Effector memory CD4-positive, alpha-beta T cell (primary cell): ENCODE measurements around the gene UBE2G1.
A peak's percentile ranks its signal among the peaks of the same experiment; 100 is the strongest.

ENCODE experiments used
- DNase-seq, 3 donors: peaks; one replicate each; pipeline ENCODE4 v3.0.0-alpha.2; 2020
- H3K27ac ChIP-seq: 2 replicates; pipeline ENCODE4 v1.7.0; 2013; ENCODE audit warnings: mild to moderate bottlenecking, low read length, moderate library complexity; ENCODE audit not compliant: insufficient read depth, poor library complexity, severe bottlenecking
- H3K27me3 ChIP-seq: replicated peaks from 2 replicates; pipeline ENCODE4 v1.7.0; 2013; ENCODE audit warnings: mild to moderate bottlenecking, low read length; ENCODE audit not compliant: insufficient read depth, control insufficient read depth, poor library complexity, severe bottlenecking
- H3K36me3 ChIP-seq: 2 replicates; pipeline ENCODE4 v1.7.0; 2013; ENCODE audit warnings: mild to moderate bottlenecking, low read length, moderate library complexity; ENCODE audit not compliant: control insufficient read depth, insufficient read depth
- H3K4me1 ChIP-seq: 2 replicates; pipeline ENCODE4 v1.7.0; 2013; ENCODE audit warnings: low read length, mild to moderate bottlenecking; ENCODE audit not compliant: control insufficient read depth, insufficient read depth, poor library complexity, severe bottlenecking
- H3K4me3 ChIP-seq: 2 replicates; pipeline ENCODE4 v1.7.0; 2013; ENCODE audit warnings: low read length, low read depth, mild to moderate bottlenecking; ENCODE audit not compliant: insufficient read depth, poor library complexity, severe bottlenecking
- H3K9me3 ChIP-seq: 2 replicates; pipeline ENCODE4 v1.7.0; 2013; ENCODE audit warnings: mild to moderate bottlenecking, low read length, moderate library complexity; ENCODE audit not compliant: control insufficient read depth

Gene UBE2G1

DNA sequence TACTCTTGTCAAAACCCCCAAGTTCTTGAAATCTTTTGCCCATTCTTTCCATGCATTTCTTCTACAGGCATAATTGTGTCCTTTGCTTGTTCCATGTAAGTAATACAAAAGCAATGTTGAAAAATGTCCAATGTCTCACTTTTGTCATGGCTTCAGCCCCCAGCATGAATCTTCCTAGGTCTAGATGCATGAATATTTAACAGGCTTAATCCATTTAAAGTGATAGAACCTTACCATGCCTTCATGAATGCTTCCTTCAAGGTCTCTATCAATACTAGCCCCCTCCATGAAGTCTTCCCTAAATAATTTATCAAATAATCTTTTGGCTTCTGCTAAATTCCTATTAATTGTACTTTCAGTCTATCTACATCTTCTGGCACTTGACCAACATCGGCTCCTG, 56.6 kb downstream of the UBE2G1 start:
- H3K9me3 ChIP-seq, result no peaks in the 10 kb centered on the region
- H3K4me1 ChIP-seq, result peaks cover 11% of the 10 kb centered on the region
- no peak overlapping the region for H3K27ac ChIP-seq
- H3K36me3 ChIP-seq, result peaks cover 4% of the 10 kb centered on the region
- no peaks in the 10 kb centered on the region for H3K27me3 ChIP-seq
- no peak for DNase-seq
- H3K4me3 ChIP-seq, result no peak overlapping the region

DNA sequence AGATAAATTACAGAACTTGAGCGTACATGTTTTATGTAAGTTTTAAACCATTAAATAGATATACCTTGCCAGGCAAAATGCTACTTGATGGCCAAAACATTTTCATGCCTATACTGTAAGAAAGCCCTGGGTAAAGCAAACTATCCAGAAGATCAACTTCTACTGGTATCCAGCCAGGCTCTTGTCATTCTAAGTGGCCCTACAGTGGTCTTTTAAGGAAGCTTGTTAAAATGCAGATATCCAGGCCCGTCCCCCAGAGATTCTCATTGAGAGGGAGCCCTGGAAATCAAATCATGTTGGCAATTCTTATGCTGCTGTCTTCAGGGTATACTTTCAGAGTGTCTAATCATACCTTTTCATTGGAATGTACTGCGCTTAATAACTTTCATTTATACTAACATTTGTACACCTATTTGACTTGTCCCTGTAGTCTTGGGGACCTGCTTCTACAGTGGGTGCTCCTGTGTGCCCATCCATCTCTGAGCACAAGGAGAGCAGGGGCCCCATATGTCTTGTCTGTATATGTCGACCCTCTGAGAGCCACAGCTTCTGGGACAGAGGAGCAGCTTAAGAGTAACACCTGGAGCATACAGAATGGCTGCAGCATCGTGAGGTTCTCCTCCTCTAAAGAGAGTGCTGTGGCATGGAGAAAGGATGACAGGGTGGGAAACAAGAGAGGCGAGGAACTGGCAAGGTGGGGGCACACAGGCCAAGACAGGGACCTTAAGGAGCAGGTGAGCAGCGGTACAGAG, 59.1 kb downstream of the UBE2G1 start:
- no peaks in the 10 kb centered on the region for H3K9me3 ChIP-seq
- H3K27ac ChIP-seq, result no peak overlapping the region
- no peak for DNase-seq
- H3K4me1 ChIP-seq, result peaks cover 11% of the 10 kb centered on the region
- no peaks in the 10 kb centered on the region for H3K27me3 ChIP-seq
- no peak overlapping the region for H3K4me3 ChIP-seq
- peaks cover 13% of the 10 kb centered on the region for H3K36me3 ChIP-seq

DNA sequence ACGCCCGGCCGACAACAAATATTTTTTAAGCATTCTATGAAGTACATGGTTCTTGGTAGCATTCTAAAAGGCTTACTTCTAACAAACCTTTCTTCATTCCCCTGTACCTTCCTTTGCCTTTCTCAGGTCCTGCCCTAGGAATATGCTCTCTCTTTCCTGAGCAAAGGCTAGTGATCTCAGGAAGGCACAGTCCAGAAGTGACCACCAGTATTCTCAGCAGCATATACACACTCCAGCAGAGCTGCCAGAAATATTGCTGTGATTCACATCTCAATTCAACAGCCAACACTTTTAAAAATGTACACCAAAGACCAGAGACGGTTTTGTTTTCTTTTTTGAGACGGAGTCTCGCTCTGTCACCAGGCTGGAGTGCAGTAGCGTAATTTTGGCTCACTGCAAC, 61.3 kb downstream of the UBE2G1 start:
- Histone ChIP-seq H3K27ac (no peak overlapping the region), H3K27me3 (no peaks in the 10 kb centered on the region), H3K9me3 (no peaks in the 10 kb centered on the region), H3K4me1 (peaks cover 8% of the 10 kb centered on the region), H3K4me3 (no peak overlapping the region), H3K36me3 (peaks cover 20% of the 10 kb centered on the region)
- DNase-seq, result no peak

DNA sequence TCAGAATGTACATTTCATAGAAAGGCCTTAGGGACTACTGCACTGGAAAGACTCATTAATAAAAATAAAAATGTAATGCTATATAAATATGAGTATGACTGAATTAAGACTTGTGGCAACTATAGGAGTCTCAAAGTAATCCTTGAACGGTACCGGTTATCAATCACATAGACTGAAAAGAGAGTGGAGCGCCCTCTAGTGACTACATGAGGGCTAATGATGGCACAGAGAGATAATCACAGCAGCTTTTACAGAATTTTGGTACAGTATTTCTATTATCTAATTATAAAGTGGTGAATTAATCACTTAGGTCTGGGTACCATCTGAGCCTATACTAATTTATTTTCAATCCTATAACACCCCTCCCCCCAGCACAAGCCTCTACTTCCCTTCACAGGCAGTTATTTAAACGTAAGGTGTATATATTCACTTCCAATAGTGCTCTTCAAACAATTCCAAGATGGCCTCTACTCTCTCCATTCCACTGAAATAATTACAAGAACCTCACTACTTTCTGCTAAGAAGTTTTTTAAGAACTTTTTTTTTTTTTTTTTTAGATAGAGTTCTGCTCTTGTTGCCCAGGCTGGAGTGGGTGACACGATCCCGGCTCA, 62.0 kb downstream of the UBE2G1 start:
- no peak overlapping the region for H3K27ac ChIP-seq
- H3K27me3 ChIP-seq, result no peaks in the 10 kb centered on the region
- peaks cover 4% of the 10 kb centered on the region for H3K4me1 ChIP-seq
- H3K4me3 ChIP-seq, result no peak overlapping the region
- no peaks in the 10 kb centered on the region for H3K9me3 ChIP-seq
- H3K36me3 ChIP-seq, result peaks cover 20% of the 10 kb centered on the region
- DNase-seq, result peak in 2 of 3 donors; percentile 6 to 53

DNA sequence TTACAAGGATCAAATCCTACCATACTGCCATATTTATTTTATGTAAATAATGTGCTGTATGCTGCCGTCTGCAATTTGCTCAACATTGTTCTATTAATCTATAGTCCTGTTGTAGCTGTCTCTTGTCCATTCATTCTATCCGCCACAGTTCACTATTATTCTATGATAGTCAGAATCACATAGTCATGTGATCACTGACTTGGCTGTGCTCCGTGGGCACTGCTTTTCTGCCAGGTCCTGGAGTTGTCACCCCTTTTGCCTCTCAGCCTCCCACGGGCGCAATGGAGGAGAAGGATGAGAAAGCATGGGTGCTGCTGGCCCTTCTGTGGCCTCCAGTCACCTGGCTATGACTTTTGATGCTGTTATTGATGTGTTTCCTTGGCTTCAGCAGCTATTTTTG, 65.4 kb downstream of the UBE2G1 start:
- Histone ChIP-seq H3K27ac (no peak overlapping the region), H3K4me1 (no peaks in the 10 kb centered on the region), H3K36me3 (peaks cover 16% of the 10 kb centered on the region), H3K4me3 (no peak overlapping the region), H3K27me3 (no peaks in the 10 kb centered on the region), H3K9me3 (no peaks in the 10 kb centered on the region)
- no peak for DNase-seq

DNA sequence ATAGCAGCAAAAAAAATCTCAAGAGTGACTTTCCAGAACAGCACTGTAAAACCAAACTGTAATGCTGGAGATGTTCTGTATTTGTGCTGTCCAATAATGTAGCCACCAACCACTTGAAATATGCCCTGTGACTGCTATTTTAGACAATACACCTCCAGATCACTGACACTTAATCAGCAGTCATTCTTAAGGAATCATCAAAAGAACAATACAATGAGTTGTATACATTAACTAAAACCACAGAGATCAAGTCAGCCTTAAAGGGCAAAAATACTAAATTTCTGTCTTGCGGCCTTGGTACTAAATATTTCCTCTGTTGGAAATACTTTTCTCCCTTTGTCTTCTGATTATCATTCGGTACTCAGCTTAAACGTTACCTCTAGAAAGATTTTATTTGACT, 69.1 kb downstream of the UBE2G1 start:
- DNase-seq, result no peak
- peaks cover 11% of the 10 kb centered on the region for H3K36me3 ChIP-seq
- H3K4me3 ChIP-seq, result no peak overlapping the region
- no peaks in the 10 kb centered on the region for H3K4me1 ChIP-seq
- no peak overlapping the region for H3K27ac ChIP-seq
- H3K9me3 ChIP-seq, result no peaks in the 10 kb centered on the region
- H3K27me3 ChIP-seq, result no peaks in the 10 kb centered on the region

DNA sequence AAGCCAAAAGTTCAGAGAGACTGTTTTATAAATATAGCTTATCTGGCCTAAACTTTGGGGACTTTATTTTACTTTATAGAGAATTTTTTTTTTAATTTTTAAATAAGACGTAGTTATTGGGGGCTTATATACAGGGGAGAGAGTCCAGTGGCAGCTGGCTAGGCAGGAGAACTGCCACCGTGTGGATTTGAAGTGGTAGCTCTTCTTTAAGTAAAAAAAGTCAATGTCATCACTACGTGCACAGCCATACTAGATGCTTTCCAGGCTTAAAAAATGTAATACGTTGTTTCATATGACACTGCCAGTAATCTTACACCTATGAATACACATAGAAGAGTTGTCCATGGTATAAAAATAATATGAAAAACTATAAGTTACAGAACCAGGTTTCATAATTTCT, 70.8 kb downstream of the UBE2G1 start:
- Histone ChIP-seq H3K9me3 (no peaks in the 10 kb centered on the region), H3K36me3 (peaks cover 5% of the 10 kb centered on the region), H3K27ac (no peak overlapping the region), H3K4me1 (no peaks in the 10 kb centered on the region), H3K4me3 (no peak overlapping the region), H3K27me3 (no peaks in the 10 kb centered on the region)
- no peak for DNase-seq

DNA sequence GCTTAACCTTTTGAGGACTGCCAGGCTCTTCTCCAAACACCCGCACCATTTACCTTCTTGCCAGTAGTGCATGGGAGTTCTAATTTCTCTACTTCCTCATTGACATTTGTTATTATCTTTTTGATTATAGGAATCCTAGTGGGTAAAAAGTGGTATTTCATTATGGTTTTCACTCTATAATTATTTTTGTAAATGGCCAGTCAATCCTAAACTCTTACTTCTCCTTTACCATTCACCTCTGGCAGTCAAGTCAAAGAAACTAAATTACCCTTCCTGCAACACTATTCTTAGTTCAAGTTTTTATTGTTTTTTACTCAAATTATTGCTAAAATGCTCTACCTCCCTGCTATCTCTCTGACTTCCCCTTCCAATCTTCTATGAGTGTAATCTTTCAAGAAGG, 72.9 kb downstream of the UBE2G1 start:
- no peaks in the 10 kb centered on the region for H3K27me3 ChIP-seq
- no peak overlapping the region for H3K27ac ChIP-seq
- no peak overlapping the region for H3K4me3 ChIP-seq
- no peaks in the 10 kb centered on the region for H3K9me3 ChIP-seq
- peaks cover 10% of the 10 kb centered on the region for H3K36me3 ChIP-seq
- no peak for DNase-seq
- H3K4me1 ChIP-seq, result no peaks in the 10 kb centered on the region

DNA sequence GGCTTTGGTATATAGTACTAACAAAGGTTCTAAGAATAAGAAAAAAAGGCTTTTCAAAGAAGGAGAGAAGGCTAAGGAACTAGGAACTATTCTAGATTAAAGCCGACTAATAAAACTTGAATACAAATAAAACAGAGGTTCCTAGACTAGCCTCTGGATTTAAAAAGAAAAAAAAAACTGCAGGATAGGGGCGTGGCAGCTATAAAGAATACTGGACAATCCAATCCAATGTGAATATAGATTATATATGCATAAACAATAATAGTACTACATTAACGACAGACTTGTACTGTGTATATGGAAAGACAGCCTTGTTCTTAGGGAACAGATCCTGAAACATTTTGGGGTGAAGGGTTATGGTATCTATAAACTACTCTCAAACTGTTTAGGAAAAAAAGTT, 78.8 kb downstream of the UBE2G1 start:
- no peak overlapping the region for H3K4me3 ChIP-seq
- no peaks in the 10 kb centered on the region for H3K9me3 ChIP-seq
- no peak for DNase-seq
- no peak overlapping the region for H3K27ac ChIP-seq
- H3K4me1 ChIP-seq, result no peaks in the 10 kb centered on the region
- no peaks in the 10 kb centered on the region for H3K27me3 ChIP-seq
- peaks cover 11% of the 10 kb centered on the region for H3K36me3 ChIP-seq

DNA sequence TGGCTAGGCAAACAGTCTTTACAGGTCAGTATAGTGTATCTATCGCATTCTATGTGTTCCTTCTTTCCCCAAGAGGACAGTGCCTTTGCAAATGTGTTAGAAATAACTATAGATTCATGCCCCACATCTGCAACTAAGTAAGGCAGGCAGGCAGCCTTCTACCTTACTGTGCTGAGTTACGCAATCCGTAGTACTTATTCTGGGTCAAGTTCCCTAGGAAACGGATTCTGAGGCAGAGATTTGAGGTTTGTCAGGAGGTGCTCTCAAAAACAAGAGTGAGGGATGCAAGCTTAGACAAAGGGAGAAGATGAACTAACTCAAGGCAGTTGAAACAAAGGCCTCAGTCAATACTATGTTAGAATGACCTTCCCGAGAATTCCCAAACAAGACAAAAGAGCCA, 90.0 kb downstream of the UBE2G1 start:
- Histone ChIP-seq H3K36me3 (peaks cover 14% of the 10 kb centered on the region), H3K27me3 (no peaks in the 10 kb centered on the region), H3K27ac (no peak overlapping the region), H3K4me1 (no peaks in the 10 kb centered on the region), H3K9me3 (no peaks in the 10 kb centered on the region), H3K4me3 (no peak overlapping the region)
- no peak for DNase-seq
